NB4 (cell line): Measurements from ENCODE around the gene SEMA3F.

Experiments used
- DNase-seq: peaks from one replicate; pipeline ENCODE4 v3.0.0; 2010; ENCODE audit warnings: low read depth
- H3K4me3 ChIP-seq: one replicate; pipeline ENCODE4 v1.5.1; 2011; ENCODE audit warnings: mild to moderate bottlenecking, low read depth, low read length, moderate library complexity
- MYC ChIP-seq: IDR thresholded peaks from 2 replicates; pipeline ENCODE4 v1.6.1; 2011; ENCODE audit warnings: low read depth, low read length
- POLR2A ChIP-seq: IDR thresholded peaks from 2 replicates; pipeline ENCODE4 v1.6.1; 2011; ENCODE audit warnings: mild to moderate bottlenecking; ENCODE audit not compliant: insufficient read length; ENCODE audit errors: extremely low read depth
- TF ChIP-seq, protein P1 (sequence below): IDR thresholded peaks from 2 replicates; pipeline ENCODE4 v1.6.1; 2011; ENCODE audit warnings: low read depth, low read length
- TF ChIP-seq, protein P2 (sequence below): IDR thresholded peaks from one replicate; pipeline ENCODE4 v1.5.1; 2012; ENCODE audit warnings: low read depth, low read length

Gene SEMA3F

DNA sequence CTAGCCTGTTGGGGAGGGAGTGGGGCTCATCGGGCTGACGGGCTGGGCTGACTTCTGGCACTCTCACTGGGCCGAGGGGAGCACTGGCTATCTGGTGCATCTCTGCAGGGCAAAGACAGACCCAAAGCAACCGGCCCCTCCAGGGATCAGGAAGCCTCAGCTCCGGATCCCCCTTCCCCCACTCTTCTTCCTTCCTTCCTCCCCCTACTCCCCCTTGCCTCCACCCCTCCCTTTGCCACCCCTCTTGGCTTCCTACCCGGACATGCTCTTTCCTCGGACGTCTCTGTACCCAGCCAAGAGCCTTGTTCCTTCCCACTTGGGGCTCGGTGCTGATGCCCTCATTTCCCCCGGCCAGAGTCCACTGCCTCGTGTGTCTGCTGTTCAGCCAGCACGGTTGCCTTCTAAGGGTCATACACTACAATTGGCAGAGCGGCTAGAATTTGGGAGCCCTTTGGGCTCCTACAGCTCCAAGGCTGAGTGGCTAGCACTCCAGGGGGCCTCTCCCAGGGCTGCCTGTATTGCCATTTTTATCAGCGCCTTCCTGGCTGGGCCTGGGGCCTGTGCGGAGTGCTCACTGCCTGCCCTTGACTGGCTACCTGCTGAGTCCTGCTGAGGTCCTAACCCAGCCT, 10.9 kb downstream of the SEMA3F start:
- TF ChIP-seq POLR2A (no peak), MYC (no peak)
- TF ChIP-seq, protein P1, sequence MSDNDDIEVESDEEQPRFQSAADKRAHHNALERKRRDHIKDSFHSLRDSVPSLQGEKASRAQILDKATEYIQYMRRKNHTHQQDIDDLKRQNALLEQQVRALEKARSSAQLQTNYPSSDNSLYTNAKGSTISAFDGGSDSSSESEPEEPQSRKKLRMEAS, result no peak
- TF ChIP-seq, protein P2, sequence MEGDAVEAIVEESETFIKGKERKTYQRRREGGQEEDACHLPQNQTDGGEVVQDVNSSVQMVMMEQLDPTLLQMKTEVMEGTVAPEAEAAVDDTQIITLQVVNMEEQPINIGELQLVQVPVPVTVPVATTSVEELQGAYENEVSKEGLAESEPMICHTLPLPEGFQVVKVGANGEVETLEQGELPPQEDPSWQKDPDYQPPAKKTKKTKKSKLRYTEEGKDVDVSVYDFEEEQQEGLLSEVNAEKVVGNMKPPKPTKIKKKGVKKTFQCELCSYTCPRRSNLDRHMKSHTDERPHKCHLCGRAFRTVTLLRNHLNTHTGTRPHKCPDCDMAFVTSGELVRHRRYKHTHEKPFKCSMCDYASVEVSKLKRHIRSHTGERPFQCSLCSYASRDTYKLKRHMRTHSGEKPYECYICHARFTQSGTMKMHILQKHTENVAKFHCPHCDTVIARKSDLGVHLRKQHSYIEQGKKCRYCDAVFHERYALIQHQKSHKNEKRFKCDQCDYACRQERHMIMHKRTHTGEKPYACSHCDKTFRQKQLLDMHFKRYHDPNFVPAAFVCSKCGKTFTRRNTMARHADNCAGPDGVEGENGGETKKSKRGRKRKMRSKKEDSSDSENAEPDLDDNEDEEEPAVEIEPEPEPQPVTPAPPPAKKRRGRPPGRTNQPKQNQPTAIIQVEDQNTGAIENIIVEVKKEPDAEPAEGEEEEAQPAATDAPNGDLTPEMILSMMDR, result no peak
- DNase-seq, result no peak
- no peak overlapping the region for H3K4me3 ChIP-seq

DNA sequence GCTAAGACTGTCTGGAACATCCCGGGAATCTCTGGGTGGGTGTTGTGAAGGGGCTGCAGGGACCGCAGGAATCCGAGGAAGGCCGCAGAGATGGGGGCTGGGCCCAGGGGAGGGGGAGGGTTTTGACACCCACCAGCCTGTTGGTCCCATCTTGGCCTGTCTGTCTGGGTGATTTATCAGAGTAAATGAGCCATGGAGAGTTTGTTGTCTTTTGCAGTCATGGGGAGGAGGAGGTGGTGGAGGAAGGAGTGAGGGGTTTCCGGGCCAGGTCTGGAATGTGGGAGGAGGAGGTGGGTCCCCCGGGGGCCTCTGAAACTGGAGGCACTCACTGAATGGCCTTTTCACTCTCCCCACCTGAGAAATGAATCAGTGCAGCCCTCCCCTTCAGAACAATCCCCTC, 11.5 kb downstream of the SEMA3F start:
- DNase-seq, result no peak
- TF ChIP-seq, protein P2, result no peak
- TF ChIP-seq MYC (no peak), POLR2A (no peak)
- TF ChIP-seq, protein P1, result no peak
- H3K4me3 ChIP-seq, result no peak overlapping the region

DNA sequence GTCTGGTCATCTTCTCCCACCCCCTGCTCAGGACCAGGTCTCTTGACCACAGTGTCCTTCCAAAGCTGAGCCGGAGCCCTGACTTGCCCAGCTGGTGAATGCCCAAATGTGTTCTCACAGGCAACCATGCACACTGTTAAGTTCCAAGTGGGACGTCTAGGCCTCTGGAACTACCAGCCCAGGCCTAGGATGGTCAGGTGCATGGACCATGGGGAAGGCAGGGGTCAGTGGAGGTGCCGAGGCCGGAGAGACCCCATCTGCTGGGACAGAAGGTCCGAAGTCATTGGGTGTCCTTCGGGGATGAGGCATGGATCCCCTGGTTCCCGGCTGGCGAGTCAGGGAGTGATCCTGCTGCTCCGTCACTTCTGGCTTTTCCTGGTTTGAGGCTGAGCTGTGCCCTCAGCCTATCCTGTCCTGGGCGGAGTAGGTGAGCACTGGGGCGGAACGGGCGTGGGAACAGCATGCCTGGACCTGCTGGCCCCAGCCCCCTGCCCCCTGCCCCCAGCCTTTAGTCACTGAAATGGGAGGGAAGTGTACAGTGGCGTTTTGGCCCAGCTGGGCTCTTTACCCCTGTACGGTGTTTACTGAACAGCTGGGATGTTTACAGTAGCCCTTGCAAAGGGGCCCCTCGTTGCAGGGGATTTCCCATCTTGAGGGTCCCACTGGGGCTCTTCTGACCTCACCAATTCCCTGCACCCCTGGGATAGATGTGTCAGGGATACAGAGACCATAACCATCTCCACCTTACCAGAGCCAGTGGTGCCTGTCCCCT, 12.1 kb downstream of the SEMA3F start:
- DNase-seq, result no peak
- H3K4me3 ChIP-seq, result no peak overlapping the region
- TF ChIP-seq, protein P1, result no peak
- TF ChIP-seq, protein P2, result no peak
- TF ChIP-seq POLR2A, result no peak
- TF ChIP-seq MYC, result no peak

DNA sequence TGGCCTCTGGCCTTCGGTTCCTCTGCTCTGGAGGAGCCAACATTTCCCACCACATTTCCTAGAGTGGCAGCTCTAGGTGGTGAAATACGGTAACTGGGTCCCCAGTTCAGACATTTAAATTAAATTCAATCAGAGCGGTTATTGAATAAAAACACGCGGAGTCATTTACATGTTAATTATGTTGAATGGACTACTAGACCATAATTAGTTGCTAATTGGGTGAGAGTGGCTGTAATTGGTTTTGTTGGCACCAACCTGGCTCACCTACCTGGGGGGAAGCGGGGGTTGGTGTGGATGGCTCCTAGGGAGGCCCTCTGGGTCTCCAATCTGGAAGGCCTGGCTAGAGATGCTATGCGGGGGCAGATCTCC, 12.7 kb downstream of the SEMA3F start:
- H3K4me3 ChIP-seq, result no peak overlapping the region
- DNase-seq, result no peak
- TF ChIP-seq, protein P1, result no peak
- TF ChIP-seq MYC (no peak), POLR2A (no peak)
- TF ChIP-seq, protein P2, result no peak

DNA sequence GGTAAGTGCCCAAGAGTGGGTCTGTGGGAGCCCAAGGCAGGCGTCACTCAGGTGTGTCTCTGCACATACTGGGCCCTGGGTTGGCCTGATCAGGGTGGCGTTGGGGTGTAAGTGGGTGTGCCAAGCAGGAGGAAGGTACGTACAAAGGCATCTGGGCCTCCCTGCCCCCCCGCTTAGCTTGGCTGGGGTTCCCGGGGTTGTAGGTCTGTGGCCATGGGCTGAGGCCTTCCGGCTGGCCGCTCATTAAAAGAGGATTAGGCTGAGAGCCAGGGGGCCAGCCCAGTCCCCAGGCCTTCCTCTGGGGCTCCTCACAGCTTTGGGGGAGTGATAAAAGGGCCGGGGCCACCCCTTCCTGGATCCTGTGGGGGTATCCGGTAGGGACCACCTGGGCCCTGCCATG, 13.3 kb downstream of the SEMA3F start:
- TF ChIP-seq POLR2A (no peak), MYC (no peak)
- TF ChIP-seq, protein P1, result no peak
- TF ChIP-seq, protein P2, result no peak
- DNase-seq, result no peak

More for the DNA sequence above, 13.3 kb downstream of the SEMA3F start:
- no peak overlapping the region for H3K4me3 ChIP-seq
